Osteocyte (in vitro differentiated cells): ENCODE measurements around the gene TBC1D10B. TPM values are rescaled to one million over a fixed set of nuclear protein-coding genes. Genes with fewer than 3 reads are reported as not detected.

ENCODE experiments used
- DNase-seq: peaks from one replicate; pipeline ENCODE4 v3.0.0; 2021; ENCODE audit warnings: mixed read lengths; ENCODE audit not compliant: unreplicated experiment; ENCODE audit errors: extremely low spot score
- H3K27ac Mint-ChIP-seq: one replicate; pipeline ENCODE4 v1.8.0; 2021; ENCODE audit warnings: mild to moderate bottlenecking, mixed read lengths; ENCODE audit not compliant: unreplicated experiment
- H3K27me3 Mint-ChIP-seq: one replicate; pipeline ENCODE4 v1.8.0; 2021; ENCODE audit warnings: mixed read lengths; ENCODE audit not compliant: unreplicated experiment
- H3K36me3 Mint-ChIP-seq: one replicate; pipeline ENCODE4 v1.8.0; 2021; ENCODE audit warnings: mixed read lengths; ENCODE audit not compliant: unreplicated experiment
- H3K4me1 Mint-ChIP-seq: one replicate; pipeline ENCODE4 v1.8.0; 2021; ENCODE audit warnings: mixed read lengths; ENCODE audit not compliant: unreplicated experiment
- H3K4me3 Mint-ChIP-seq: one replicate; pipeline ENCODE4 v1.8.0; 2021; ENCODE audit warnings: mild to moderate bottlenecking, moderate library complexity, mixed read lengths; ENCODE audit not compliant: unreplicated experiment
- H3K9me3 Mint-ChIP-seq: one replicate; pipeline ENCODE4 v1.8.0; 2021; ENCODE audit warnings: mixed read lengths; ENCODE audit not compliant: unreplicated experiment
- CTCF ChIP-seq: fragments of 200-600 bp; sonication (generic); IDR thresholded peaks from 2 replicates; pipeline ENCODE4 v1.5.0; 2021; ENCODE audit warnings: antibody characterized with exemption, mild to moderate bottlenecking, moderate library complexity
- total RNA-seq: library from RNA; stranded (reverse); gene quantifications from 2 replicates; pipeline ENCODE4 v1.2.1, GENCODE V29; 2021

TBC1D10B gene
- total RNA-seq, 1 donor from 2014 or later, result 47.0 TPM

GRCh38 chr16:30356401-30357084, 13.8 kb downstream of the TBC1D10B start:
- Mint-ChIP-seq H3K36me3 (peaks cover 23% of the 10 kb centered on the region), H3K27ac (peak overlapping the region; percentile 100), H3K9me3 (no peaks in the 10 kb centered on the region), H3K4me3 (peak overlapping the region; percentile 91), H3K27me3 (no peaks in the 10 kb centered on the region), H3K4me1 (peaks cover 23% of the 10 kb centered on the region)
- TF ChIP-seq CTCF, result no peak
- DNase-seq, result no peak

DNA sequence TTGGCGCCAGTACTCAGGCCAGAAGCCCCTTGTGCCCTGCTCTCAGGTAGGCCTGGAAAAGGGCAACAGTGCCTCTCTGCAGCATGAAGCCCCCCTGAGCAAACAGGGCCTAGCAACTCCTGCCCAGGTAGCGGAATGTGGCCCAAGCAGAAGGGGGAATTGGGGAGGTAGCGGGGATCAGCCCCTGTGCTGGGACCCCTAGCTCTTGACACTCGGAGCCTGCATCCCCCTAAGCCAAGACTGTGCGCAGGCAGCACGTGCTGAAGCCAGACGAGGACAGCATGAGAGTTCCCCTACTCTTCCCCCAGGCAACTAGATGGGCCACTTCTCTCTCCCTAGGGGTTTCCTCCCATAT, 14.4 kb downstream of the TBC1D10B start:
- peaks cover 24% of the 10 kb centered on the region for H3K36me3 Mint-ChIP-seq
- H3K27ac Mint-ChIP-seq, result peak overlapping the region; percentile 100
- H3K4me3 Mint-ChIP-seq, result peak overlapping the region; percentile 91
- peaks cover 23% of the 10 kb centered on the region for H3K4me1 Mint-ChIP-seq
- TF ChIP-seq CTCF, result no peak
- no peaks in the 10 kb centered on the region for H3K27me3 Mint-ChIP-seq
- DNase-seq, result no peak
- no peaks in the 10 kb centered on the region for H3K9me3 Mint-ChIP-seq

- peaks cover 28% of the 10 kb centered on the region for H3K36me3 Mint-ChIP-seq
- DNase-seq, result peak; percentile 97
- TF ChIP-seq CTCF, result peak; percentile 20
- no peaks in the 10 kb centered on the region for H3K27me3 Mint-ChIP-seq
- no peaks in the 10 kb centered on the region for H3K9me3 Mint-ChIP-seq
- H3K4me1 Mint-ChIP-seq, result peaks cover 23% of the 10 kb centered on the region
- H3K27ac Mint-ChIP-seq, result peak within 1 kb of the TSS; percentile 100
- peak within 1 kb of the TSS; percentile 91 for H3K4me3 Mint-ChIP-seq
Observed at GRCh38 chr16:30355144-30355953, 14.9 kb downstream of the TBC1D10B start, which contains the start of gene CD2BP2. Gene CD2BP2 (minus strand): TSS chr16:30355308. CDS start chr16:30354681, 627 bp downstream.

DNA sequence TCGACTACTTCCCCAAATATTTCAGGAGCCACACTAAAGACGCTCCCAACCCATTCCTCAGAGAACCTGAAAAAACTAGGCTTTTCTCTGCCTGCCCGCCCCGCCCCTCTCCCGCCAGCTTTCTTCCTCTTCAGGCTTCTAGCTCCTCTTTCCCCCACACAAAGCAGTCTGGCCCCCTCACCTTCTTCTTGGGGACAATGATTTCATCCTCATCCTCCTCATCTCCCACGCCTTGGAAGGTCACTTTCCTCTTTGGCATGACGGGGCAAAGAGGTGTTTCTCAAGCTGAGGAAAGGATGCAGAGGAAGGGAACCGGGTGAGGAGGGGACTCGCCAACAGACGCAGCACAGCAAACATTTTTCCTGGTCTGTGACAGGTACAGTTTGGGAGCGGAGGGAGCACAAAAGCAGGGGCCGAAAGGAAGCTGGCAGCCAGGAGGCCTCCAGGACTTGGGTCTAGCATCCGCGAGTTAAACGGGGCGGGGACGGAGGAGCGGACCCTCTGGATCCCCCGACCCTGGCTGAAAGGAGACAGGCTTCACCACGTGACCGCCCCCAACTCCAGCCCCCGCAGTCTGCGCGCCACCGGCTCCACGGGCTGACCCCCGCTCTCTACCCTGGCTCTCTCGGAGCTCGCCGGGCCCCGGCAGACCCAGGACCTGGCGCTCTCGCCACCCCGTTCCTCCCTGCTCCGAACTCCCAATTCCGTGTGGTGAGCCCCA, 15.7 kb downstream of the TBC1D10B start:
- H3K36me3 Mint-ChIP-seq, result peaks cover 26% of the 10 kb centered on the region
- H3K4me3 Mint-ChIP-seq, result peak overlapping the region; percentile 91
- peak overlapping the region; percentile 100 for H3K27ac Mint-ChIP-seq
- DNase-seq, result no peak
- peaks cover 23% of the 10 kb centered on the region for H3K4me1 Mint-ChIP-seq
- no peak for TF ChIP-seq CTCF
- no peaks in the 10 kb centered on the region for H3K9me3 Mint-ChIP-seq
- H3K27me3 Mint-ChIP-seq, result no peaks in the 10 kb centered on the region
